HG03108 (cell line): ENCODE data around the gene CTIF.

Experiments
- ATAC-seq: cut with Tn5 transposase; IDR thresholded peaks from one replicate; pipeline ENCODE4 v1.9.1; 2021; ENCODE audit warnings: moderate library complexity; ENCODE audit not compliant: unreplicated experiment

The CTIF gene

DNA sequence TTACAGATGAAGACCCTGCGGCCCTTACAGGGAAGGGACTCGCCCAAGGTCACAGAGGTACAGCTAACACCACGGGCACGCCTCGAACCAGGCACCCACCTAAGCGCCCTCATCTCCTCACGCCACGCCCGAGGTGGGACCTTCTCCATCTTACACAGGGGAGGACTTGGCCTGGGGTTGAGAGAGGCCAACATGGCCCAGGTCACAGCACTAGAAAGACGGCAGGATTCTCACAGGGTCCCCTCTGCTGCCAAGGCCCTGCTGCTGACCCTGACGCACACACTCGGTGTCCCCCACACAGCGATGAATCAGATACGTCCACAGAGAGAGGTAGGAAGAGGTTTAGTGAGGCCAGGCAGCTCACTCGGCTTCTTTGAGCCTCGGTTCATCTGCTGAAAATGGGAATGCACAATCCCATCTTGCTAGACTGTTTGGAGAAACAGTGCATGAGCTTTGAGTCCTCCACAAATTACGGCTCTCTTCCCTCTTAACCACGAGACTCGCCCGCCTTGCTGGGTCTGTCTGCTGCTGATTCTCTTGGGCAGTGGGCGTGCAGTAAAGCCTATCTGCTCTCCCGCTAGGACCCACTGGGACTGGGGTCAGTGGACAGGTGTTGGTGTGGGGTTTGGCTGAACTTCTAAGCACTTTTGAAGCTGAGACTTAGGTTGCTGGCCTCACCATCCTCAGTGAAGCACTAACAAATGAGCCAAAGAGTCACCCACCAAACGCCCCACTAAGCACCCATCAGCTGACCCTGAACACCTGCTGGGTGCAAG is 332.7 kb downstream of the CTIF start:
- ATAC-seq: no peak

DNA sequence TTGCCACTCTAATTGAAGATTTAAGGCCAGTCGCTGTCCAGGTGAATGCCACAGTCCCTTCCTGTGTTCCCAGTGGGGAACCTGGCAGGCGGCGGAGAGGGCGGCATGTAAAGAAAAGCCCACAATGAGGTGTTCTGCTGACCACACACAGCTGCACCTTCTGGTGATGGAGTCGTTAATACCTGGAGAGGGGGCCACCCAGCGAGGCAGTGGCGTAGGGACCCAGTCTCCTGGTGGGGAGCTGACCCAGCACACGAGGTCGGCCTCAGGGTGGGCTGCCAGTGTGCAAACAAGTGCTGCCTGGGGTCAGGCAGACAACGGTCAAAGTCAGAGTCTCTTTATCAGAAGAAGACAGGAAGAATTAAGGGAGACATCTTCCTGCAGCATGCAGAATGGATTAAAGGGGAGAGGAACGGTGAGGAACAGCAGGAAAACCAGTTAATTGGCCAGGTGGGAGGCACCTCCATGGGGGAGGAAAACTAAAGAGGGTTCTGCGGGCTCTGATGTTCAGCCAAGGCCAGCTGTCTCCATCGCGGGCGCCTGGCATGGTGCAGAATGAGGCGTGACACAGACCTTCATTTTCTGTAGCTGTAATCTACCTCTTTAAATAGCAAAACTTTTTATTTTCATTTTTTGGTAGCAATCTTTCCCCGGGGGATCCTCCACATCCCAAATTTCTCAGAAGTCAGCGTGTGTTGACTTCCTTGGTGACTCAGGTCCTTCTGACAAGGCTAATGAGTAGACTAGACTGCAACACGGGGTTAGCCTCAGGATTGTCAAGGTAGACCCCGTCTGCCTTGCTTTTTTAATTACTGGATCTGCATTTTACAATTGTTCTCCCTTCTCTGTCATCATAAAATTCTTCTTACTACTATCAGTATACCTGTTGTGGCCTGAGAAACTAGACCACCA is 333.7 kb downstream of the CTIF start:
- no peak for ATAC-seq

- no peak for ATAC-seq
Observed at GRCh38 chr18:48874233-48874632, 335.4 kb downstream of the CTIF start.

DNA sequence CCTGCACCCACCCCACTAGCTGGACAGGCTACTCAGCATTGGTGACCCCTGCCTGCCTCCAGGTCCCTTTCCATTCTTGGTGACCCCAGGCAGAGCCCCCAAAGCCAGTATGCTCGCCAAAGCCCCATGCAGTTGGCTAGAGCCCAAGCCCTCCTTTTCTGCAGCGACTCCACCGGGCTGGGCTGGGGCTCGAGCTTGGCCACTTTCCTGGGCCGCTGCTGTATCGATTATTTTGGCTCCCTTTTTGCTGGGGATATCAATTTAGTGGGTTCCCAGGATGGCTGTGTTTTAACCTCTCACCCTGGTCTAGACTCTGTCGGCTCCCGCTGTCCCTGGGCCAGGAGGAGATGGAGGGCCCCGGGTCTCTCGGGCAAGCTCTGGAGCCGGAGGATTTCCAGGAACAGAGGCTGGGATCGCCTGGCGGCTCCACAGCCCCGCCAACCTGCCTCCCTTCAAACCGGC is 335.9 kb downstream of the CTIF start:
- no peak for ATAC-seq

DNA sequence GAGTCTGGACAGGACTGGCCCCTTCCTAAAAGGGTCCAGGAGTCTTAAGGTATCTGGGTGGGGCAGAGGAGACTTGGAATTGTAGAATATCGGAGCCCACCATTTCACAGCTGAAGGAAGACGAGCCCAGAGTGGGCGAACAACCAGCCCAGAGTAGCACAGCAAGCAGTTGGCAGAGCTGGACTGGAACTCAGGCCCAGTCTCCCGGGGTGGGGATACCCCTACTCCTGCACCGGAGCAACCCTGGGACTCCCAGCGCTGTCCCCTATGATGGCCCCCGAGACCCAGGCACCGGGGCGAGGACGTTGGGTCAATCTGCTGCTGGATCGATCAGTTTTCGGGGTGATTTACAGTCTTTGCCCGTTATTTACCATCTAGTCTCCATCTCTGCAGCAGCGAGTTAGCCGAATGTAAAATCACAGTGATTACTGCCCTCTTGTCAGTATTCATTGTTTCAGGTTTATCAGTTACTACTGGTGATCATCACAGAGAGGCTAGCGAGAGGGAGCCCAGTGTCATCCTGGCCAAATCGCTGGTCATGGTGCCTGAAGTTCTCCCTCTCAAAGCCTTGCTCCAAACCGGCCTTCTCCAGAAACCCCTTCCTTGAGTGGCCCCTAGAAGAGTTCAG is 336.6 kb downstream of the CTIF start:
- ATAC-seq: no peak

DNA sequence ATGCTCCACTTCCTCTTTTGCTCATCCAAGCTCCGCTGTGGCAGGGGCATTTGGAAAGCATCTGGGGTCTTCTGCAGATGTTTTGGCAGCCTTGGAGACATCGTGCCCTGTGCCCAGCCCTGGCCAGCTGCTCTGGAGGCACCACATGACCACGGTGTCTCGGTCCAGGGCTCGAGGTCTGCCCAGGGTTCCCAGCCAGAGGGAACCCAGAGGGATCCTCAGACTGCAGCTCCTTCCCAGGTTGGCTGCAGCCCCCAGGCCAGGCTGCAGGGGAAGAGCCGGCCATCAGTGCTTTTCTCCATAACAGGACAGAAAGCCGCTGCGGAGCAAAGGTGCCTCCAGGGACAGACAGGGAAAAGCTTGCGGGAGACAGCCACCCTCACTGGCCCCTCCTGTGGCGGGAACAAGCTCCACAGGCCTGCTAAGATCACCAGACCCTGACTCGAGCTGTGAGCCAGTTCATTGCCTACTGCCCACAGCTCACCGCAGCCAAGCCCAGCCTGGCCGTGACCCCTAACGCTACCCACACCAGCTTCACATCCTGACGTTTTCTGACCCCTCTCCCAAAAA is 337.2 kb downstream of the CTIF start:
- no peak for ATAC-seq

GRCh38 chr18:48876590-48876989 is 337.8 kb downstream of the CTIF start:
- ATAC-seq: no peak

DNA sequence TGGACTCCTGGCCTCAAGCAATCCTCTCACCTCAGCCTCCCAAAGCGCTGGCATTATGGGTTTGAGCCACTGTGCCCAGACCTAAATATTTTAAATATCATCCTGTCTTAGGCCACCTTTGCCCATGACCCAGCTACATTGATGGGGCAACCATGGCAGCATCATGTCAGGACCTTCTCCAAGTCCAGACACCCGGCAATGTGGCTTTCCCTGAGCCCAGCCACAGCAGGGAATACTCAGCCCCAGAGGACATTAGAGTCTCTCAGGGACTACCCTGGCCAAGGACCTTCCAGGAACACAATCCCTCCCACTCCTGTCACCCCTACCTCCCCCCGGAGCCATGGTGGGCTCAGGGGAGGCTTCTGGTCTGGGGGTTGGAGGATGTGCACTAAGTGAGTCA is 339.1 kb downstream of the CTIF start:
- ATAC-seq: no peak

DNA sequence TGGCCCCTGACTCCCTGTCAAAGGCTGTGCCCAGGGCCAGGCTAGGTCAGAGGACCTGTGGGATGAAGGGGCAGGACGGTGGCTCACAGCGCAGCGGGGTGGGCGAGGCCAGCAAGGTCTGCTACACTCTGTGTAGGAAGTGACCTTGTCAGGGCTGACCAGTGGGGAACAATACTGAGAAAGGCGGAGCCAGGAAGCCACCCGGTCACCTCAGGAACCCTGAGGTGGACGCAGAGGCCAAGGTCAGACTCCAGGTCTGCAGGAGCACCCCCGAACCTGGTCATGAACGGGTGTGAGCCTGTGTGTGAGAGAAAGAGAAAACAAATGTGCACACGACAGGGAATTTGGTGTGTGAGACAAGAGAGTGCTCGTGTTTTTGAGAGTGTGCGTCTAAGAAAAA is 339.6 kb downstream of the CTIF start:
- ATAC-seq: no peak

GRCh38 chr18:48879008-48879431 is 340.2 kb downstream of the CTIF start:
- no peak for ATAC-seq

GRCh38 chr18:48880931-48881330 is 342.1 kb downstream of the CTIF start:
- ATAC-seq: no peak

GRCh38 chr18:48882379-48882778 is 343.5 kb downstream of the CTIF start:
- no peak for ATAC-seq

- no peak for ATAC-seq
Observed at GRCh38 chr18:48884306-48884705, 345.5 kb downstream of the CTIF start.

GRCh38 chr18:48884771-48885170 is 345.9 kb downstream of the CTIF start:
- ATAC-seq: no peak

GRCh38 chr18:48885266-48885923 is 346.6 kb downstream of the CTIF start:
- ATAC-seq: no peak

- no peak for ATAC-seq
Observed at GRCh38 chr18:48885924-48886400, 347.1 kb downstream of the CTIF start.

DNA sequence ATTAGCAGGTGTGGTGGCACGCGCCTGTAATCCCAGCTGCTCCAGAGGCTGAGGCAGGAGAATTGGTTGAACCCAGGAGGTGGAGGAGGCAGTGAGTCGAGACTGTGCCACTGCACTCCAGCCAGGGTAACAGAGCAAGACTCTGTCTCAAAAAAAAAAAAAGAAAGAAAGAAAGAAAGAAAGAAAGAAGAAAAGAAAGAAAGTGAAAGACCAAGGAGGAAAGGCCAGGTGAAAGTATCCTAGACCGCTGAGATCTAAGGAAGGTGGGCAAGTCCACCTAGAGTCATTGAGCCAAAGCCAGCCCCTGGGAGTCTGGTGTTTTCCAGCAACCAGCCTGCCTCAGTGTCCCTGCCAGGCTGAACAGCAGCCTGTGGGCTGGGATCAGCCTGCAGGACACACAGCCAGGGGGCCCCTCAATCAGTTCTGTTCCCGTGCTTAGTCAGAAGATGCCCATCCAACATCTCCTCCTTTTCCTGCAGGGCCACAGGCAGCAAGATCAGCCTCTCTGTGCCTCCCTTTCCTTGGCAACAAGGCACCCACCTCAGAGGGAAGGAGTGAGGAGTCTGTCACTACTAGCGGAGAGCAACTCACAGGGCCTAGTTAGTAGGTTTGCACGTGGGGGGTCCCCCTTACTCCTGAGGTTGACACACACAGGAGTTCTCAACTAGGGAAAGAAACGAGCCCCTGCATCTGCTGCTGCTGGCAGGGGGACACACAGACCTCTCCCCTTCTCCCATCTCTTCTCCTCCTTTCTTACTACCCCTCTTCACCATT is 347.9 kb downstream of the CTIF start:
- no peak for ATAC-seq

DNA sequence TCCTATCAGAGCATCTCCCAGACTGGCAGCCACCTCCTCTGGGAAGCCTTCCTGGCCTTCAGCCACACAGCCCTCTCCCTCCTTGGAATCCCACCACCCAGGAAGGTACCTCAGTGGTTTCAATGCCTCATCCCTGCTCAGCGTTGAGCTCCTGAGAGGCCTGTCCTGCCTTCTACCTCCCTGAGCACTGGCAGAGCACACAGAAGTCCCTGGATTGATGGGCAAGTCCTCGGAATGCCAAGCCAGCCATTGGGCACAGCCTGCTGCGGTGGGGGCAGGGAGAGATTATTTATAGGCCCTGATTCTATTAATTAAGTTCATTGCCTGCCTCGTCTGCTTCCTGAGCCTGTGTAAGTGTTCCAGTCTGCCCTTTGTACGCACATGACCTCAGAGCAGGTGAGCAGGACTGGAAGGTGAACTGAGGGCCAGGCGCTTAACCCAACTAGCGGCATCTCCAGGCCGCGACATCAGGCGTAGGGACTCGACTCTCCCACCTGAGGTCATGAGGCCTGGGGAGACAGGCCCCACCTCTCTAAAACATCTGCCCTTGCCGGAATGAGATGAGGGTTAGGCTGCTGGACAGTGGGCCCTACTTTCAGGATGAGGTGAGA is 348.6 kb downstream of the CTIF start:
- no peak for ATAC-seq
